HL-60/S4 treated with retinoic acid at 250 ng/mL for 4 days and 3 days (cell line): ENCODE measurements around the gene ADGRA1.

Experiments used
- in situ Hi-C: fragments of 300-500 bp; cut with MboI; formaldehyde crosslinking; loops from 2 replicates; pipeline ENCODE4 v1.7.0; 2022; ENCODE audit warnings: low sequenced_read_pairs

Gene ADGRA1

GRCh38 chr10:133093291-133093690 is 5.6 kb downstream of the ADGRA1 start:
- in situ Hi-C loops, result no loop called here

DNA sequence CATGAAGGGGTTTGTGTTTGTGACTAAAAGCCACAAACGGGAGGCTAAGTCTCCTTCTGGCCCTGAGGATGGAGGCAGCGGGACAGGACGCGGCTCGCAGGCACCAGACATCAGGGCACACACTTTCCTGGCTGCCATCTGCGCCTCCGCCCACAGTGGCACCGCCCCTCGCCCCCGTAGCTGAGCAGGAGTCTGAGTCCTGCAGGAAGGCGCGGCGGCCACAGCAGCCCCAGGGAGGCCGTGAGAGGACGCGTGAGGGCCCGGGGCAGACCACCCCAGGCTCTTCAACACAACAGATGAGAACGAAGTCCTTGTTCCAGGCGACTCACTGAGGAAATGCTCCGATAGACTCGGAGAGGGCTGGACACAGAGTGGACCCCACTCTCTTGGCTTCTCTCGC is 6.6 kb downstream of the ADGRA1 start:
- in situ Hi-C loops, result no loop called here

DNA sequence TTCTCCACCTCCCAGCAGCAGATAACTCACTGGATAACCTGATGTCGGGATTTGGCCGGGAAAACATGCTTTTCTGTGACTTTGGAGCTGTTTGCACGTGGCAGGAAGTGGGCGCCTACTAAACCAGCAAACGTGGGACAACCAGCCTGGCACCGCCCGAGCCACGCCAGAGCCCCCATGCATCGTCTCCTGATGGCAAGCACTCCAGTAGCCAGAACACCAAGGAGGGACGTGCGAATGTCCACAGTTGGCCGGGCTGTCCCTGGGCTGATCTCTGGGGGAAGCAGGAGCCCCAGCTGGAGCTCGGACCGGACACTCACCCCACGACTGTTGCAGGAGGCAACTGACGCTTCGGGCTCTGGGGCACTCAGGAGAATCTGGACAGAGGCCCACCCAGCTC is 7.1 kb downstream of the ADGRA1 start:
- in situ Hi-C loops, result no loop called here

DNA sequence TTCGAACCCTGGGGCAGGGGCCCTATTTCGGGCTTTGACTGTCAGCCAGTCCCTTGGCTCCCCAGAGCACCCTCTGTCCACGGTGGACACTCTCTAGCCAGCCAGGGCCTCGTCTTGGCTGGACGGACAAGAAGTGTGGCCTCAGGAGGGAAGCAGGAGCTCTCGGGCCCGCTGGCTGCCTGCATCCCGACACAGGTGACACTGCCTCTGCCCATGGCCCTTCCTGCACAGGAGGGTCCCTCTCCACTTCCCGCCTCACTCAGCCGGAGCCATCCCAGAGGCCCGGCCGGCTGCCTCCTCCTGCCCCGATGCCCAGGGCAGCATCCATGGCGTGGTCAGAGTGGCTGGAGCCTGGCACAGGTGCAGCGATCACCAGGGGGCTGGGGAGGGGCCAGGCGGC is 7.9 kb downstream of the ADGRA1 start:
- in situ Hi-C loops, result no loop called here

DNA sequence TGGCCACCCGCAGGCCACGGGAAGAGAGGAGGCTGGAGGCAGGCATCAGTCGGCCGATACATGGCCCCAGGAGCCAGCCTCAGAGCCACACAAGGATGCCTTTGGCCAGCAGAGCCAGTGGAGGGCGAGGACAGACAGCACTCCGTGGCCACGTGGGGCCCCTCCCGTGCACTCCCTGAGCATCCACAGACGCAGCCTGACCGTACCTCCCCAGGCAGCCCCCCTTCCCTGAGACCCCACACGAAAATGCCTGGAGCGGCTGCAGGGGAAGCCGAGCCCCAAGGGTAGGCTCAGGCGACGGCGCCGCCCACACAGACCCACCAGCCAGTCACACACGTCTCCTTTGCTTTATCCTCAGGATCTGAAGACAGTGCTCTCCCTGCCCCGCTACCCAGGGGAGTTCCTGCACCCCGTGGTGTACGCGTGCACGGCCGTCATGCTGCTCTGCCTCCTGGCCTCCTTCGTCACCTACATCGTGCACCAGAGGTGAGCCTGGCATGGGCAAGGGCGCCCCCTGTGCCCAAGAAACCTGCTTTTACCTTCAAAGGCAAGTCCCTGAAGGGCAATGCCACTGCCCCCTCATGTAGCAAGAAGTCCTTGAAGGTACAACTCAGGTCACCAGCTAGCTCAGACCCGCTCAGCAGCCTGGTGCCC is 9.0 kb downstream of the ADGRA1 start:
- in situ Hi-C loops, result no loop called here

- in situ Hi-C loops, result no loop called here
Measured at GRCh38 chr10:133097418-133097817, 9.7 kb downstream of the ADGRA1 start.

GRCh38 chr10:133097961-133098360 is 10.2 kb downstream of the ADGRA1 start:
- in situ Hi-C loops, result no loop called here

GRCh38 chr10:133098426-133099124 is 10.9 kb downstream of the ADGRA1 start:
- in situ Hi-C loops, result no loop called here

DNA sequence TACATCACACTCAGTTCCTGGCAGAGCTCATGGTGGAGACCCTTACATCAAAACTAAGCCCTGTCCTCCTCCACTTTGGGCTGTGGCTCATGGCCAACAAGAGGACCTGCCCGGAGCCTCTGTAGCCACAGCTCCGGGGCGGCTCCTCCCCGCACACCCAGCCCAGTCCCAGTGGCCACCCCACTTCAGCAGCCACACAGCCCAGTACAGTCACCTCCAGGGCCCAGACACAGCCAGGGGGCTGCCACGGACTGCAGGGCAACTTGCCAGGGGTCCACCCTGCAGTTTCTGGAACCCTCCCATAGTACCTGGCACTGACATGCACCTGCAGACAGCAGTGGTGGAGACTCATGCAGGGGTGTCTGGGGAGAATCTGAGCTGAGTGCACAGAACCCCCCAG is 11.8 kb downstream of the ADGRA1 start:
- in situ Hi-C loops, result no loop called here

DNA sequence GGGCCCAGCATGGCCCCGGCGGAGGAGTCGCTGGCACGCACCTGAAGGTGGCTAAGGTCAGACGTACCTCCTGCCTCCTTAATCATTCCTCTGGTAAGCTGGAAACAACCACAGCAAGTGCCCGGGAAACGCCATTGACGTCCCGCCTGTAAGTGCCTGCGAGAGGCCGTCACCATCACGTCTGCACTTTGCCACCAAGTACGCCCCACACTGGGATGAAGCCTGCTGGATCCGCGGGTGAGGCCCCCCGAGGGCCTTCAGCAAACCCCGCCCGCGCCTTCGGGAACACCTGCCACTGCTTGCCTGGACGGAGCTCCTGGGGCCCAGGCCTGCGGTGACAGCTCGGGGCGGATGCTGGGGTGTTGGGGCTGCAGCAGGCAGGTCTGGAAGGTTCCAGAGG is 12.5 kb downstream of the ADGRA1 start:
- in situ Hi-C loops, result no loop called here

- in situ Hi-C loops, result no loop called here
Measured at GRCh38 chr10:133100706-133101415, 13.1 kb downstream of the ADGRA1 start.

DNA sequence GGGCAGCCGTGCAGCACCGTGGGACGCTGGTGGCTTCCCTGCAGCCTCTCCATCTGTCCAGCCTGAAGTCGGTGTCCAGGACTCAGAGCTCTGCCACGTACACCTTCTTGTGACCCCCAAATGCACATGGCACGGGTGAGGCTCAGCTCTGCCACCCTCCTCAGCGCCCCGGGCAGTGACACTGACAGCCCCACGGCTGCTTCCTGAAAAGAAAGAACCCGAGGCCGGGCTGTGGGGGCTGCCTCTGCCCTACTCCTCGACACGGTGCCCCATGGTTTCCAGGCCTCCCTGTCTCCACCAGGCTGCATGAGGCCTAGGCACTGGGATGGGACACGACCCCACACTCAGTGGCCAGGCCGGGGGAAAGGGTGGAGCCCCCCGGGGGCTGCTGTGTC is 13.7 kb downstream of the ADGRA1 start:
- in situ Hi-C loops, result no loop called here

GRCh38 chr10:133102415-133103095 is 14.8 kb downstream of the ADGRA1 start:
- in situ Hi-C loops, result no loop called here

GRCh38 chr10:133103311-133103910 is 15.7 kb downstream of the ADGRA1 start:
- in situ Hi-C loops, result no loop called here

DNA sequence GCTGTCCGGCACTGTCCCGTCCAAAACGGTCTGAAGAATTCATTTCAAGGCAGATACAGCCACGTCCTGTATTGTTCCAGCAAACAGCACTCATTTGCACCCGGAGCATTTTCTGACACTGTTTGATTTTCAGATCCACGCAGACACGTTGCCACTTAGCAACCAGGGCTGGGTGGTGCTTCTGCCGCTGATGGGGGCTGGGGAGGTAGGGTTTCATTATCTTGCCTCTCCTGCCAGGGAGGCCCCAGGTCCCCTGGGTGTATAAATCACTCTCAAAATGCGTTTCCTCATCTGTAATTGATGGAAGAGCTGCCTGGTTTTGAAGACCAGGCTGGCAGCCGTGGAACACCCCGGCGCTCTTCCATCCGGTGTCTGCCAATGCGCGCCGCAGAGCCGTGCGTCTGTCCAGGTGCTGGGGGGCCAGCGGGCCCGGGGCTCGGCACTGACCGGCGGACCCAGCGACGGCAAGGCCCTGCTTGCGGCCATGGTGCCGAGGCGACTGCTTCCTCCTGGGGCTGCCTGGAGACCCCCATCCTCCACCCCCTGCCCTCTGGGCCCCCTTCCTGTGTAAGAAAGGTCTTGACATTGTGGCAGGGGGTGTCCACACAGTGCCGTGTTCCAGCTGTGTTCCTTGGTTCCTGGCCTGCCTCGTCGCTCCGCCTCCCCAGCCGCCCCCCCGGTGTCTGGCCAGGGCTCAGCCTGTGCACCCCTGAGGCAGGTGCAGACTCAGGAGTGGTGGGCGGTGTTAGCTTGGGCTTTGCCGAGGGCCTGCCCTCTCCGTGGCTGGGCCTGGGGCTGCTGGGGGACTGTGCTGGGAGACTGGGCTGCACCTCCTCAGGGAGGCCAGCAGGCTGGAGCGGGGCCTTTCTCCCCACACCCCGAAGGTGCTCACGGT is 16.6 kb downstream of the ADGRA1 start:
- in situ Hi-C loops, result no loop called here

GRCh38 chr10:133104963-133105640 is 17.4 kb downstream of the ADGRA1 start:
- in situ Hi-C loops, result no loop called here

DNA sequence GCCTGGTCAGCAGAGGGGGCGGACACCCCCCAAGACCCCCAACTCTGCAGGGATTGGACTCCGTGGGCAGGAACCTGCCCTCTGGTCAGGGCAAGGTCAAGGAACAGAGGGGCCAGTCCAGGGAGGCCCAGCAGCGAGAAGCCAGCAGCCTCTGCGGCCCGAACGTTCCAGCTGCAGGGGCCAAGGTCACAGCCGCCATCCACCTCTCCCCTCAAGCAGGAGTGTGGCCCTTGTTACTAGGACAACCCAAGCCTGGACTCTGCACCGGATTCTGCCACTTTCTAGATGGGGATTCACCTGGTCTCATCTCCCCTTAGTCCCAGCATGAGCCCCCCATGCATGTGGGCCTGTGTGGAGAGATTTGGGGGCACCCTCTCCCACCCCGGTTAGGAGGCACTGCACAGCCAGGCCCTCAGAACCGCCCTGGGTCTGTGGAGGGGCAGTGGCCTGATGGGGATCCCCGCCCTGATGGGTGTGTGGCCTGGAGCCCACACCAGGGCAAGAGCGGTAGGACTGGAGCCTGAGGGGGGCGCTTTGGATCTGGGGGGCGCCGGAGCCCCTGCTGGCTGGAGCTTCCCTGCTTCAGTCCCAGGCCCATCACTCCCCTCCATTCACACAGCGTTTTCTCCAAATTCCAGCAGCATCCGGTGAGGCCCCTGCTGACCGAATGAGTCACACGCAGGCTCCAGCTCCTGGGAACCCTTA is 18.1 kb downstream of the ADGRA1 start:
- in situ Hi-C loops, result no loop called here

- in situ Hi-C loops, result no loop called here
Measured at GRCh38 chr10:133106516-133106915, 18.8 kb downstream of the ADGRA1 start.

GRCh38 chr10:133107442-133107841 is 19.7 kb downstream of the ADGRA1 start:
- in situ Hi-C loops, result no loop called here
